NB4 (cell line): ENCODE measurements around the gene PHKB.

Source experiments
- CTCF ChIP-seq: IDR thresholded peaks from one replicate; pipeline ENCODE4 v1.5.1; 2012; ENCODE audit warnings: low read depth, low read length
- POLR2A ChIP-seq: IDR thresholded peaks from 2 replicates; pipeline ENCODE4 v1.6.1; 2011; ENCODE audit warnings: mild to moderate bottlenecking; ENCODE audit not compliant: insufficient read length; ENCODE audit errors: extremely low read depth

DNA sequence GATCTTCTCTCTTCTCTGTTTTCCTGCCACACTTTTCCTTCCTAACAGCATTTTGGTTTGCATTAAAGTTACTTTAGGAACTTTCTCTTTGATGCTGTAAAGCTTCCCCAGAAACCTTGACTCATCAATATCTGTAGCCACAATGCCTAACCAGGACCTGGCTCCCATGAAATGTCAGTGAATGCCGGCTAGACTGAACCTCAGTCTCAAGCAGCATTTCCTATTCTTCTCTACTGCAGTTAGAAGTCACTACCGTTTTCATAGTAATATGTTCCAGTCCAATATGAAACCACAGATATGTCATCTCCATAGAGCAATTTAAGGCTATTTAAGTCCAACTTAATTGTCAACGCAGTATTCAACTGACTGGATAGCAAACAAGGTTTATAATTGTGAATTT lies 29.2 kb upstream of the PHKB start:
- TF ChIP-seq CTCF (no peak), POLR2A (no peak)
